ENCODE results near the gene CERS4.

- TF ChIP-seq, protein P1, sequence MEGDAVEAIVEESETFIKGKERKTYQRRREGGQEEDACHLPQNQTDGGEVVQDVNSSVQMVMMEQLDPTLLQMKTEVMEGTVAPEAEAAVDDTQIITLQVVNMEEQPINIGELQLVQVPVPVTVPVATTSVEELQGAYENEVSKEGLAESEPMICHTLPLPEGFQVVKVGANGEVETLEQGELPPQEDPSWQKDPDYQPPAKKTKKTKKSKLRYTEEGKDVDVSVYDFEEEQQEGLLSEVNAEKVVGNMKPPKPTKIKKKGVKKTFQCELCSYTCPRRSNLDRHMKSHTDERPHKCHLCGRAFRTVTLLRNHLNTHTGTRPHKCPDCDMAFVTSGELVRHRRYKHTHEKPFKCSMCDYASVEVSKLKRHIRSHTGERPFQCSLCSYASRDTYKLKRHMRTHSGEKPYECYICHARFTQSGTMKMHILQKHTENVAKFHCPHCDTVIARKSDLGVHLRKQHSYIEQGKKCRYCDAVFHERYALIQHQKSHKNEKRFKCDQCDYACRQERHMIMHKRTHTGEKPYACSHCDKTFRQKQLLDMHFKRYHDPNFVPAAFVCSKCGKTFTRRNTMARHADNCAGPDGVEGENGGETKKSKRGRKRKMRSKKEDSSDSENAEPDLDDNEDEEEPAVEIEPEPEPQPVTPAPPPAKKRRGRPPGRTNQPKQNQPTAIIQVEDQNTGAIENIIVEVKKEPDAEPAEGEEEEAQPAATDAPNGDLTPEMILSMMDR (IDR thresholded peaks at IDR 0.05) = no peak
- TF ChIP-seq POLR2A (IDR thresholded peaks at IDR 0.05) = no peak
These were observed 1.4 kb downstream of the CERS4 start for GRCh38 chr19:8210421-8211101.

Measured in vagina (tissue), 2 donors.